ENCODE data around the gene TEX11.
"Not testable (repeated sequence)": the region's sequence is repeated elsewhere in the genome, so short reads cannot be mapped to it uniquely, and the experiment has no call there.

Gene TEX11

DNA sequence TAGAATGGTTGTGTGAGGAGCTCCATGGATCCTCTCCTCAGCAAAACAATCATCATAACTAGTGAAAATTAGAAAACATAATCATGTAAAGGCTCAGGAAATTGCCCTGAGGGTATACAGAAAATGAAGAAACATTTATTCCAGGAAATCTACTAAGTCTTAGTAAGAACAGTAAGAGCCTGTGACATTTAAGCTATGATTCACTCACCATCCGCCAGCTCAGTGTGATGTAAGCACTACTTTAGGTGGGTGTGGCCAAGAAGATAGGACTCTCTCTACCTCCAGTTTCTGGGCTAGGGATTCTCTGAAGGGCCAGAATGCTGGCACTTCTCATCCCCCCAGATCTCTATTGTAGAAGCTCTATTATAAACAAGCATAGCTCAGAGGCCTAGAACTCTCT lies 316.4 kb downstream of the TEX11 start:
- DNase-seq (ENCODE audit: low read depth in 2 of 2) = peak; percentile 15 to 33

- not testable (repeated sequence) for DNase-seq (ENCODE audit: low read depth in 2 of 2)
Observed at GRCh38 chrX:70587158-70587557, 321.4 kb downstream of the TEX11 start.

GRCh38 chrX:70577442-70577841 lies 331.1 kb downstream of the TEX11 start:
- DNase-seq (ENCODE audit: low read depth in 2 of 2) = no peak

DNA sequence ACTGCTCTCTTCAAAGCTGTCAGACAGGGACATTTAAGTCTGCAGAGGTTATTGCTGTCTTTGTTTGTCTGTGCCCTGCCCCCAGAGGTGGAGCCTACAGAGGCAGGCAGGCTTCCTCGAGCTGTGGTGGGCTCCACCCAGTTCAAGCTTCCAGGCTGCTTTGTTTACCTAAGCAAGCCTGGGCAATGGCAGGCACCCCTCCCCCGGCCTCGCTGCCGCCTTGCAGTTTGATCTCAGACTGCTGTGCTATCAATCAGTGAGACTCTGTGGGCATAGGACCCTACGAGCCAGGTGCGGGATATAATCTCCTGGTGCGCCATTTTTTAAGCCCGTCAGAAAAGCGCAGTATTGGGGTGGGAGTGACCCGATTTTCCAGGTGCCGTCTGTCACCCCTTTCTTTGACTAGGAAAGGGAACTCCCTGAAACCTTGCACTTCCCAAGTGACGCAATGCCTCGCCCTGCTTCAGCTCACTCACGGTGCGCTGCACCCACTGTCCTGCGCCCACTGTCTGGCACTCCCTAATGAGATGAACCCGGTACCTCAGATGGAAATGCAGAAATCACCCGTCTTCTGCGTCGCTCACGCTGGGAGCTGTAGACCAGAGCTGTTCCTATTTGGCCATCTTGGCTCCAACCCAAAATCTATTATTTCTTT lies 338.5 kb downstream of the TEX11 start:
- DNase-seq (ENCODE audit: low read depth in 2 of 2) = not testable (repeated sequence)

DNA sequence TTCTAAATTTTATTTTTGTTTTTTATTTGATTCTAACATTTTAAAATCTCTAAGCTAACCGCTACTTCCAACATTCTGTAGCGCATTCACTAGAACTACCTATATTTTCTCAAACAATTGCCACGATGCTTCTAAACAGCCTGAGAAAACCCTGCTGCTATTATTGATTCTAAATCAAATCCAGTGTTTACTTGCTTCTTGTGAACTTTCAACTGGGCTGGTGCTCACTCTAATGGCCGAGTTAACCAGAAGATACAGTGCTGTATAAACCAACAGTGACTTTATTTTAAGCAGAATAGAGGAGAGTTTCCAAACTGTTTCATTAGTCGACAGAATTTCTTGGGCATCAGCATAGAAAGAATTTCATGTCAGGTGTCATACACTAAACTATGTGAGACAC lies 353.6 kb downstream of the TEX11 start:
- no peak for DNase-seq (ENCODE audit: low read depth in 2 of 2)

DNA sequence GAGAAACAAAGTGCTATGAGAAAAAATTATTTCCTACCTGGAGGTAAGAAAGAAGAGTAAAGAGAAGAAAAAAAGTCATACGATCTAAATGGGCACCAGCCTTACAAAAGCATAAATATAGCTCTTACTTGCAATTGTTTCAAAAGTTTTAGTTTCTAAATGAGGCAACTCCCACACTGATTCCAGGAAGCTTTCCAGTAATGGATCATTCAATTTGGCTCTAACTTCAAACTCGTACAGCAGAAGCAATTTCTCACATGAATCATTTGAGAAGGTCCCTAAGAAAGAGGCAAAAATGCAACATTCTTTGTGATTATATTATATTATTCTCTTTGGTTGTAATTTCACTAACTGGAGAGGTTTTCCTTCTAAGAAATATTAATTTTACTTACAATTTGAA lies 354.0 kb downstream of the TEX11 start:
- no peak for DNase-seq (ENCODE audit: low read depth in 2 of 2)

DNA sequence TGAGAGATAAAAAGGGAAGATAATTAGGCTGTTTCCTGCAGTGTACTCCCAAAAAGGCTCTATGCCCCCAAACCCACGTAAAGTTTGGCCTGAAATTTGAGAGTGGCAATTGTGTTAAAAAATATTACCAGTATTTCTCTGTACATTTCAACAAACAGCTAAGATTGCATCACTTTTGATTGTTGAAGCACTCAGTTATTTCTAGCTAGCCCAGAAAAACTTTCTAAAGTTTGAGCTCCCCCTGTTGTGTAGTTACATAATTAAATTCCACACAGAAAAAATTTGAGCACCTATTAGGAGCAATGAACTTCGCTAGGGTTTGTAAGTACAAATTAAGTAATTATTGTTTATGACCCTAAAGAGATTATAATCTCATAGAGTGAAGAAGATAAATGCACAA lies 354.4 kb downstream of the TEX11 start:
- no peak for DNase-seq (ENCODE audit: low read depth in 2 of 2)

DNA sequence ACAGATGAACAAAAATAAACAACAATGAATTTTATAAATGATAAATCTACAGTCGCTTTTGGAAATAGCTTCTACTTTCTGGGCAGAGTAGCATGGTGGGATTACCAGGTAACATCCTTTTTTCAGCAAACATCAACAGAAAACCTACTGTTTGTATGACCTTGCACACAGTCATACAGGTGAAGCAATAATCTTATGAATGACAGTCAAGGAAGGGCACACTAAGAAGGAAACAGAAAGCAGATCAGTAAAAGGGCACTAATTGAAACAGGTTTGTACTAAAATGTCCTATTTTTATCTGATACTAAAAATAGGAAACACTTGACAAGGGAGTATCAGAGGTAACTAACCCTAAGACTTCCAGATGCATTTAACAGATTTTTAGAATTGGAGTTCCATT lies 355.0 kb downstream of the TEX11 start:
- DNase-seq (ENCODE audit: low read depth in 2 of 2) = no peak

DNA sequence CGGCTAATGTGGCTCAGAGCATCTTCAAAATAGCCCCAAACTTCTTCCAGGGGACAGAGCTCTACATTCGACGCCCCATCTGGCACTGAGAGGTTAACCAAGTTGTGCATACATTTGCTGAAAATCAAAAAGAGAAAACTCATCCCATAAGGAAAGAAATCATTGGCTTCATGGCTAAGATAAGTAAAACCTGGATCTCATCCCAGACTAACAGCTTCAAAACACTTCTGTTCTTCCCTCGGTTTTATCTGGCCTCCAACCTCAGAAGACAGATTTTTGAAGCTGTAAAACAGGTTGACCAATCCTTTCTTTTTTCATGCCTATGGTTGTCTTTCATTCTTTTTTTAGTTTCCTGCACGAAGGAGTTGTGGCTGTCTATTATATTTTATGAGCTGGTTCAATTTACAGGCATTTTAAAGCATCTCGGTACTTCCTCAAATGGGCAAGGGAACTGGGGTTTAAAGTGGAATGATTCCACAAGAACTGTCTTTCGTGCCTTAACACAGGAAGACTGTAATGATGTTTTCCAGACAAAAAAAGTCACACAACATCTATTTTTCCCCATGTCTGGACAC lies 356.3 kb downstream of the TEX11 start:
- DNase-seq (ENCODE audit: low read depth in 2 of 2) = no peak

- no peak for DNase-seq (ENCODE audit: low read depth in 2 of 2)
Observed at GRCh38 chrX:70549429-70549828, 359.1 kb downstream of the TEX11 start.

DNA sequence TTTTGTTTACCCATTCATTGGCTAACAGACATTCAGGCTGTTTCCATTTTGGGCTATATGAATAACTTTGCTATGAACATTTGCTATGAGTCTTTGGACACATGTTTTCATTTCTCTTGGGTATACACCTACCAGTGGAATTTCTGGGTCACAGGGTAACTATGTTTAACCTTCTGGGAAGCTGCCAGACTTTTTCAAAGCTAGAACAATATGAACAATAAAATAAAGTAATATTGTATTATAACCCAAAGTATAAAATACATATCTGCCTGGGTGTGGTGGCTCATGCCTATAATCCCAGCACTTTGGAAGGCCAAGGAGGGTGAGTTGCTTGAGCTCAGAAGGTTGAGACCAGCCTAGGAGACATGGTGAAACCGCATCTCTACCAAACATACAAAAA lies 373.3 kb downstream of the TEX11 start:
- no peak for DNase-seq (ENCODE audit: low read depth in 2 of 2)

DNA sequence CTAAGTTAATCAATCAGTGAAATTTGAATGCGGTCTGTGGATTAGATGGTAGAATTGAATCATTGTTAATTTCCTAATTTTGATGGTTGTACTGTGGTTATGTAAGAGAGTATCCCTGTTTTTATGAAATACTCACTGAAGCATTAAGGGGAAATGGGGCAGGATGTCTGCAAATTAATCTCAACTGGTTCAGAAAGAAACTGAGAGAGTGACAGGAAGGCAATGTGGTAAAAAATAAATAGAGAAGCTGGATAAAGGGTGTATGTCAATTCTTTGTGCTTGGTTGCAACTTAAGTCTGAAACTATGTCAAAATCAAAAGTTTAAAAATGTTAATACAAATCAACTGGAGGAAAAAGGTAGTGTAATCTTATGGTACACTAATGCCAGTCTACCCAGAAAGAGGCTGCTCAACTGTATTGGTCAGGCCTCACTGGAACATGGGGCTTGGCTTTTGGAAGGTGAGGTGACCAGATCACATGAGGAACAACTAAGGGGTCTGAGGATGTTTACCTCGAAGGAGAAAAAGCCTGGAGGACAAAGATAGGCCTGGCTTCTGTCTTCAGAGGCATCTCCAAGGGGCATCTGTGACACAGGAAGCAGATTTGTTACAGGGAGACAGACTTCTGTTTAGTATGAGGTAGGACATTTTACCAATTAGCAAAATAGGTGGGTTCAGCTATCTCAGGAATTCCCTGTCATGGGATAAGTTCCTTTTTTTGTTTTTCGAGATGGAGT lies 380.7 kb downstream of the TEX11 start:
- no peak for DNase-seq (ENCODE audit: low read depth in 2 of 2)

- DNase-seq (ENCODE audit: low read depth in 2 of 2) = no peak
Observed at GRCh38 chrX:70527053-70527452, 381.5 kb downstream of the TEX11 start.

DNA sequence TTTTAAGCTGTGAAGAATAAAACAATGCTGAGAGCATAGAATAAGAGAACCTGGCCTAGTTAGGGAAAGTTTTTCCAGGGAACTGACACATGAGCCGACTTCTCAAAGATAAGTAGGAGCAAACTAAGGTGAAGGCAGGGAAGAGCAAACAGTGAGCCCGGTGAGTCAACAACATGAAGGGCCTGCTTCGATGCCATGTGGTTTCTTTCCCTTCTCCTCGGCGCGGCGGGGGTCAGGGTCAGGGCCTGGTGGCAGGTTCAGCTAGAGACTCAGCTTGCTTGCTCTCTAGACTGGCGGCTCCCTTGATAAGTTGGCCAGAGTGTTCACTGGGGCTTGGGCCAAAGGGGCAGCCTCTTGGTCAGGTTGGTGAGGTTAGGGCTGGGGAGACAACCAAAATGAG lies 382.8 kb downstream of the TEX11 start:
- no peak for DNase-seq (ENCODE audit: low read depth in 2 of 2)

GRCh38 chrX:70515692-70516091 lies 392.8 kb downstream of the TEX11 start:
- not testable (repeated sequence) for DNase-seq (ENCODE audit: low read depth in 2 of 2)

- not testable (repeated sequence) for DNase-seq (ENCODE audit: low read depth in 2 of 2)
Observed at GRCh38 chrX:70515270-70515669, 393.2 kb downstream of the TEX11 start.

GRCh38 chrX:70509078-70509477 lies 399.4 kb downstream of the TEX11 start:
- DNase-seq (ENCODE audit: low read depth in 2 of 2) = no peak

GRCh38 chrX:70508296-70508911 lies 400.1 kb downstream of the TEX11 start:
- DNase-seq (ENCODE audit: low read depth in 2 of 2) = peak in 1 of 2 donors; percentile 14

GRCh38 chrX:70505451-70505841 lies 403.1 kb downstream of the TEX11 start:
- DNase-seq (ENCODE audit: low read depth in 2 of 2) = no peak

- peak; percentile 10 to 14 for DNase-seq (ENCODE audit: low read depth in 2 of 2)
Observed at GRCh38 chrX:70504772-70505450, 403.6 kb downstream of the TEX11 start.

DNA sequence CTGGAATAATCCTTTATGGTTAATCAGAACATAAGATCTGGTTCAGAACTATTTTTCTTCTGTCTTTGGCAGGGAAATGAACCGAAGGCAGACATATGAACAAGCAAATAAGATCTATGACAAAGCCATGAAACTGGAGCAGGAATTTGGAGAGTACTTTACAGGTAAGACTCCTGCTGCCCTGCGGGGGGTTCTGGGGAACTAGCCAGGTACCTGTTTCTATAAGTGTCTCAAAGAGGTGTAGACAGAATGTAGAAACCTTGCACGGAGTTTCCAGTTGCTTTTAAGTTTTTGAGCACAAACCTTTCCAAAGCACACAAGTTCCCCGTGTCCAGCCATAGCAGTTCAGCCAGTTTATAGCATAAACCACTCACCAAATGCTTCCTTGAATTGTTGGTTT lies 407.7 kb downstream of the TEX11 start:
- DNase-seq (ENCODE audit: low read depth in 2 of 2) = no peak

DNA sequence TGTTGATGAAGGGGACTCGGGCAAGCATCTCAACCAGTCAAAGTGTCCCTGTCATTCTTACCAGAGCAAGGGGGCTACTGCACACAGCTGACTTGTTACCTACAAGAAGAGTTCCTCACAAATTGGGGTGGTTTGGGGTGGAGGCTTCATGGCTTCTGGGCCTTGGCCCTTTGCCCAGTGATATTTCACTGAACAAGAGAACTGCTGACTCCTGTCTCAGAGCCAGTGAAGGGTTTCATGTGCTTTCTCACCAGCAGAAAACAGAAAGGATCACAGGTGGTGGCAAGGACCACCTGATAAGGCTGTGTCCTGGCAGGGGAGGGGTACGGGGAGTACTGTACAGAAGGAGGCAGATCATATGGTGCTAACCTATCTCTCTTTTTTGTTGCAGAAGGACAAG lies 410.4 kb downstream of the TEX11 start:
- no peak for DNase-seq (ENCODE audit: low read depth in 2 of 2)
